SK-N-MC (cell line): ENCODE measurements around the gene NHLRC2.

Experiments used
- EZH2 ChIP-seq: fragments of 200-600 bp; sonication (generic); IDR thresholded peaks from one replicate; pipeline ENCODE4 v1.6.1; 2017; ENCODE audit warnings: antibody characterized with exemption
- POLR2AphosphoS5 ChIP-seq: IDR thresholded peaks from 2 replicates; pipeline ENCODE4 v1.6.1; 2012; ENCODE audit warnings: mild to moderate bottlenecking, low read depth, low read length, borderline replicate concordance

DNA sequence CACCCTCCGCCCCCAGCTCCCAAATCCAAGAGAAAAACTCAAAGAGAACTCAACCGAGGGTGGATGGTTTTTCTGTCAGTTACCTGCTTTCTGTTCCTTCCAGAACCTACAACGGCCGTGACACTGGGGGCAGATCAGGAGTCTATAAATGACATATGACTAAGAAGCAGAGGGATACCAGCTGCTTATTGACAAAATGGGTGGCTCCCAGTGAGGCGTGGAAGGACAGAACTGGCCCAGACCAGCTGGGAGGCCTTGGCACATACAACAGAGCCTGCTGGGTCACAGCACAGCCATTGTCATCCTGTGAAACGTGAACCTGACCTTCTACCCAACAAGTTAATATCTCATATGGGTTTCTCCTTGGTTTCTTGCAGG lies 104.9 kb downstream of the NHLRC2 start:
- TF ChIP-seq POLR2AphosphoS5 (no peak), EZH2 (no peak)
